ENCODE results near the gene IPO13.

Gene IPO13

GRCh38 chr1:43902058-43902831 lies 44.5 kb upstream of the IPO13 start:
- ChIA-PET CTCF (interaction anchor here (0.8 to 1.5 kb wide), 3 partner anchors 10 to 33 kb away, joined by 3 read pairs; no protein-coding TSS in a partner anchor), POLR2A (no interaction called here)
- no peak for TF ChIP-seq CTCF (IDR thresholded peaks at IDR 0.05; ENCODE audit: insufficient read depth, low read length, missing control alignments)
- no peak for DNase-seq (ENCODE audit: low read depth, low spot score)
- no peak overlapping the region for H3K4me3 ChIP-seq (ENCODE audit: low read depth, low read length)

GRCh38 chr1:43904660-43905551 lies 41.8 kb upstream of the IPO13 start:
- no peak for TF ChIP-seq CTCF (IDR thresholded peaks at IDR 0.05; ENCODE audit: insufficient read depth, low read length, missing control alignments)
- no peak overlapping the region for H3K4me3 ChIP-seq (ENCODE audit: low read depth, low read length)
- no peak for DNase-seq (ENCODE audit: low read depth, low spot score)
- CTCF ChIA-PET: no interaction called here
- POLR2A ChIA-PET: no interaction called here

GRCh38 chr1:43908226-43908625 lies 38.5 kb upstream of the IPO13 start:
- no peak overlapping the region for H3K4me3 ChIP-seq (ENCODE audit: low read depth, low read length)
- POLR2A ChIA-PET: no interaction called here
- DNase-seq (ENCODE audit: low read depth, low spot score): no peak
- CTCF ChIA-PET: interaction anchor here (0.6 to 1.6 kb wide), 4 partner anchors 9 to 161 kb away, joined by 3 to 12 read pairs (median 3); partner anchors contain the start of gene ARTN
- no peak for TF ChIP-seq CTCF (IDR thresholded peaks at IDR 0.05; ENCODE audit: insufficient read depth, low read length, missing control alignments)

- TF ChIP-seq CTCF (IDR thresholded peaks at IDR 0.05; ENCODE audit: insufficient read depth, low read length, missing control alignments): no peak
- DNase-seq (ENCODE audit: low read depth, low spot score): no peak
- POLR2A ChIA-PET: no interaction called here
- CTCF ChIA-PET: interaction anchor here (1.4 to 1.9 kb wide), 3 partner anchors 26 to 144 kb away, joined by 3 to 12 read pairs (median 8); partner anchors contain the start of gene ARTN
- no peak overlapping the region for H3K4me3 ChIP-seq (ENCODE audit: low read depth, low read length)
Measured at GRCh38 chr1:43908858-43909257, 37.9 kb upstream of the IPO13 start.

- no peak for DNase-seq (ENCODE audit: low read depth, low spot score)
Measured at GRCh38 chr1:43910343-43910742, 36.4 kb upstream of the IPO13 start.

More at GRCh38 chr1:43910343-43910742, 36.4 kb upstream of the IPO13 start:
- H3K4me3 ChIP-seq (ENCODE audit: low read depth, low read length): no peak overlapping the region
- no peak for TF ChIP-seq CTCF (IDR thresholded peaks at IDR 0.05; ENCODE audit: insufficient read depth, low read length, missing control alignments)
- ChIA-PET CTCF (interaction anchor here (1.9 to 2.6 kb wide), 2 partner anchors 24 to 147 kb away, joined by 8 to 17 read pairs; no protein-coding TSS in a partner anchor), POLR2A (no interaction called here)
